Right lobe of liver (tissue), 6 donors: ENCODE data around the gene DNAL4. TPM values are rescaled to one million over a fixed set of nuclear protein-coding genes. Genes with fewer than 3 reads are reported as not detected.

Source experiments
- ATAC-seq, 4 donors: fragments of 200-7000 bp; cut with Tn5 transposase; one replicate each; pipeline ENCODE4 v1.9.1; 2020; ENCODE audit warnings: mild to moderate bottlenecking in 4 of 4, moderate library complexity in 4 of 4
- DNase-seq, 3 donors: peaks; one replicate each; pipeline ENCODE4 v3.0.0-alpha.2; 2020
- H3K27ac ChIP-seq, 3 donors: fragments of 200-600 bp; one replicate each; pipeline ENCODE4 v1.8.0; 2022
- H3K27me3 ChIP-seq, 2 donors: fragments of 200-600 bp; one replicate each; pipeline ENCODE4 v1.8.0; 2022
- H3K36me3 ChIP-seq, 4 donors: fragments of 200-600 bp; sonication (generic) in 1 of 4; one replicate each; pipeline versions ENCODE4 v1.5.1 to v1.8.0; 2017 to 2022; ENCODE audit warnings: control low read depth in 1 of 4
- H3K4me1 ChIP-seq, 4 donors: fragments of 200-600 bp; sonication (generic) in 1 of 4; one replicate each; pipeline versions ENCODE4 v1.5.1 to v1.8.0; 2017 to 2022; ENCODE audit warnings: control low read depth in 1 of 4
- H3K4me3 ChIP-seq, 3 donors: fragments of 200-600 bp; one replicate each; pipeline ENCODE4 v1.8.0; 2022
- H3K9me3 ChIP-seq, 4 donors: fragments of 200-600 bp; sonication (generic) in 1 of 4; one replicate each; pipeline versions ENCODE4 v1.5.1 to v1.8.0; 2017 to 2022; ENCODE audit warnings: control low read depth in 1 of 4
- POLR2A ChIP-seq: fragments of 450-650 bp; IDR thresholded peaks from one replicate; pipeline ENCODE4 v1.6.1; 2017; ENCODE audit warnings: antibody characterized with exemption, mild to moderate bottlenecking
- WGBS: methylation state at CpG from one replicate; pipeline ENCODE4 v1.1.6; 2018; ENCODE audit warnings: low coverage, low lambda C conversion rate; ENCODE audit not compliant: insufficient coverage; ENCODE audit errors: missing lambda C conversion rate; 5-methylcytosine and 5-hydroxymethylcytosine counted together
- intact Hi-C, 2 donors: fragments of 100-400 bp; cut with DNase I; formaldehyde crosslinking; loops; one replicate each; pipeline versions ENCODE4 v1.11.2 to v1.14.1; 2022
- total RNA-seq, 6 experiments: library from RNA; depleted of rRNA in 2 of 6; stranded (reverse); fragments of >200 nt in 2 of 6; fragmentation: NEBNext Ultra II Directional in 3 of 6; extraction: Animal tissue kit (Norgen Biotek cat#: 25700) in 3 of 6; gene quantifications; one replicate each; pipeline versions ENCODE4 v1.1.0 to v1.2.4, GENCODE V29; 2016 to 2023
- TF ChIP-seq, protein P1 (sequence below), 4 donors: fragments of 200-600 bp in 3 of 4; fragments of 450-650 bp in 1 of 4; IDR thresholded peaks; one replicate each; pipeline versions ENCODE4 v1.5.1 to v1.8.0; 2016 to 2022; ENCODE audit warnings: antibody characterized with exemption in 4 of 4, mild to moderate bottlenecking in 2 of 4
- donor health status: DM: no; HTN: yes; CAD: no.
- donor health status: DM: no; HTN: no; CAD: no.
- donor health status: DM: no; HTN: no; CAD: no.
- donor health status: DM: no; HTN: yes; CAD: no.
- donor health status: DM: no; HTN: yes; CAD: no.

The DNAL4 gene
- total RNA-seq, 6 experiments from 2014 or later = 2.0 to 6.2 (median 5.1) TPM

DNA sequence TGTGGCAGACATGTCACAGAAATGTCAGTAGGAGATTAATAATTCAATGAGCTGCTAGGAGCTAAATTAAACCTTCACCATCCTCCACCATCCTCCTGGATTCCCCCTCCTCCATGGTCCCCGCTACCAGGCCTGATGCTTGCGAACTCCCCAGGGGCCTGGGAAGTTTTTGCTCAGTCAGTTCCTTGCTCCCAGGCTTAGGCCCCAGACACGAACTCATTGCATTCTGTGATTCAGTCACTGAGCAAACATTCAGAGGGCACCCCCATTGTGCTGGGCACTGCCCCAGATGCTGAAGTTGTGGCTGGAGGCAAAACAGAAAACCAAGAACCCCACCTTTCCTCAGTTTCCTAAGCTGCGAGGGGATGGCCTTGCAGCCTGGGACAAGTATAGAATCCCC lies 35.5 kb upstream of the DNAL4 start:
- 50% methylated on average over 1 of the region's 4 CpGs for WGBS
- no peaks in the 10 kb centered on the region for H3K4me1 ChIP-seq

DNA sequence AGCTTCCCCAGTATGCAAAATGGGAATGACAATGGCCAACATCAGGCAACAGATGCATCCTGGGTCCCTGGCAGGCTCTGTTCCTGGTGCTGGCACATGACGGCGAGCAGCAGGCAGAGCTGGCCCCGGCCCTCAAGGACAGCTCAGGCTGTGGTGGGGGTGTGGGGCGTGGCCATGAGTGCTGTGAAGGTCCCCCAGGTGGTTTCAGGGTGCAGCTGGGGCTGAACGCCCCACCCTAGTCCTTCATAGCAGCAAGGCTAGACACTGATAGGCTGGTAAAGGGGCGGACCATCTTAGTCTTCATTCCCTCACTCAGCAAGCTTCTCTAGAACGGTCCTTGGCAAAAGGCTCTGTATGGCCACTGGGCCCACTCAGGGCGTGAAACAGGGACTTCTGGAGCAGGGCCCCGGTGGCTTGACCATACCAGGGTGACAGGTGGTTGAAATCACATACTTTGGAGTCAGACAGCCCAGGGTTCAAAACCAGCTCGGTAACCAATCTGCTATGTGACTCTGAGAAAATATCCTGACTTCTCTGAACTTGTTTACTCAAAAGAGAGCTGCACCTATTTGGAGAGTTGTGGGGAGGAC lies 34.8 kb upstream of the DNAL4 start:
- Histone ChIP-seq H3K4me3 (no peak overlapping the region), H3K27me3 (no peaks in the 10 kb centered on the region), H3K4me1 (no peaks in the 10 kb centered on the region), H3K9me3 (no peaks in the 10 kb centered on the region), H3K27ac (no peak overlapping the region), H3K36me3 (no peaks in the 10 kb centered on the region)
- ATAC-seq (no peak), DNase-seq (peak in 1 of 3 donors; percentile 23)
- 67% methylated on average over 1 of the region's 10 CpGs for WGBS
- TF ChIP-seq, protein P1, sequence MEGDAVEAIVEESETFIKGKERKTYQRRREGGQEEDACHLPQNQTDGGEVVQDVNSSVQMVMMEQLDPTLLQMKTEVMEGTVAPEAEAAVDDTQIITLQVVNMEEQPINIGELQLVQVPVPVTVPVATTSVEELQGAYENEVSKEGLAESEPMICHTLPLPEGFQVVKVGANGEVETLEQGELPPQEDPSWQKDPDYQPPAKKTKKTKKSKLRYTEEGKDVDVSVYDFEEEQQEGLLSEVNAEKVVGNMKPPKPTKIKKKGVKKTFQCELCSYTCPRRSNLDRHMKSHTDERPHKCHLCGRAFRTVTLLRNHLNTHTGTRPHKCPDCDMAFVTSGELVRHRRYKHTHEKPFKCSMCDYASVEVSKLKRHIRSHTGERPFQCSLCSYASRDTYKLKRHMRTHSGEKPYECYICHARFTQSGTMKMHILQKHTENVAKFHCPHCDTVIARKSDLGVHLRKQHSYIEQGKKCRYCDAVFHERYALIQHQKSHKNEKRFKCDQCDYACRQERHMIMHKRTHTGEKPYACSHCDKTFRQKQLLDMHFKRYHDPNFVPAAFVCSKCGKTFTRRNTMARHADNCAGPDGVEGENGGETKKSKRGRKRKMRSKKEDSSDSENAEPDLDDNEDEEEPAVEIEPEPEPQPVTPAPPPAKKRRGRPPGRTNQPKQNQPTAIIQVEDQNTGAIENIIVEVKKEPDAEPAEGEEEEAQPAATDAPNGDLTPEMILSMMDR (IDR thresholded peaks at IDR 0.05) = no peak
- TF ChIP-seq POLR2A = no peak
- intact Hi-C loops = no loop called here

More for the DNA sequence above, 35.5 kb upstream of the DNAL4 start:
- H3K27ac ChIP-seq = no peak overlapping the region
- no peak for DNase-seq
- no peak overlapping the region for H3K4me3 ChIP-seq
- no peak for ATAC-seq
- TF ChIP-seq, protein P1 (IDR thresholded peaks at IDR 0.05) = no peak
- TF ChIP-seq POLR2A = no peak
- no peaks in the 10 kb centered on the region for H3K27me3 ChIP-seq
- intact Hi-C loops = no loop called here
- no peaks in the 10 kb centered on the region for H3K9me3 ChIP-seq
- no peaks in the 10 kb centered on the region for H3K36me3 ChIP-seq

DNA sequence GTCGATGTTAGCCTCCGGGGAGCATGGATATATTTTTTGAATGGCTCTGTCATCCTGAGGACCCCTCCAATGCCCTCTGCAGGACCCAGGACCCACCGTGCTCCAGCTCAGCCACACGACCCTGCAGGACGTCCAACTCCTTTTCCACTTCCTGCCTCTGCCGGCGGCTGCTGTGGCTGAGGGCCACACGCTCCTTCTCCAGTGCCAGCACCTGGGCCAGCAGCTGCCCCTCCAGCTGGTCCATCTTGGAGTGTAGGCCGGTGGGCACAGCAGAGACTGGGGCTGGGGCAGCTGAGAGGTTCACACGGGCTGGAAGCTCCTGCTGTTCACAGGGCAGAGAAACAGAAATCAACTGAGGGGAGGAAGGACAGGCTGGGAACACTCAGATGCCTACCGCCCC lies 34.2 kb upstream of the DNAL4 start:
- WGBS = 60% methylated on average over 8 of the region's 11 CpGs
- H3K4me1 ChIP-seq = no peaks in the 10 kb centered on the region
- H3K27ac ChIP-seq = no peak overlapping the region
- no peaks in the 10 kb centered on the region for H3K9me3 ChIP-seq
- no peak for ATAC-seq
- intact Hi-C loops = no loop called here
- H3K27me3 ChIP-seq = no peaks in the 10 kb centered on the region
- peak in 1 of 3 donors; percentile 45 for DNase-seq
- no peak overlapping the region for H3K4me3 ChIP-seq
- H3K36me3 ChIP-seq = no peaks in the 10 kb centered on the region
- TF ChIP-seq POLR2A = no peak
- TF ChIP-seq, protein P1 (IDR thresholded peaks at IDR 0.05) = no peak

- Histone ChIP-seq H3K27me3 (no peaks in the 10 kb centered on the region), H3K27ac (no peak overlapping the region), H3K36me3 (no peaks in the 10 kb centered on the region), H3K4me3 (no peak overlapping the region), H3K9me3 (no peaks in the 10 kb centered on the region), H3K4me1 (no peaks in the 10 kb centered on the region)
- peak in 1 of 3 donors; percentile 19 for DNase-seq
- intact Hi-C loops = no loop called here
- TF ChIP-seq, protein P1 (IDR thresholded peaks at IDR 0.05) = no peak
- TF ChIP-seq POLR2A = no peak
- ATAC-seq = no peak
Observed at GRCh38 chr22:38827510-38827909, 33.6 kb upstream of the DNAL4 start.

DNA sequence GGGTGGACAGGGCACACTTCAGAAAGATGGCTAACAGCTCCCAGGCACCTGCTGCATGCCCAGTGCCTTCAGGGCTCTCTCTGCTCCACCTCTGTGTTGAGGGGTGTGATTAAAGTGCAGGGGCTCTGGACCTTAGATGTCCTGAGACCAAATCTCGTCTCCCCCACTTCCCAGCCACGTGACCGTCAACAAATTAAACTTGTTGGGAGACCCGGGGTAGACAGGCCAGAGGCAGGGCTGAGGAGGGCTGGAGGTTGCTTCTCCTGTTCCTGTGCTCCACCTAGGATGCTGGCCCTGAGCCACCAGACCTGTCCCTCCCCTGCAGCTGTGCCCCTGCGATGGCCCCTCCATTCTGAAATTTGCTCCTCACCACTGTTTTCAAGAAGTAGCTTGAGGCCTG lies 32.9 kb upstream of the DNAL4 start:
- no peak for TF ChIP-seq POLR2A
- TF ChIP-seq, protein P1 (IDR thresholded peaks at IDR 0.05) = no peak
- Histone ChIP-seq H3K27me3 (no peaks in the 10 kb centered on the region), H3K27ac (no peak overlapping the region), H3K9me3 (no peaks in the 10 kb centered on the region), H3K4me3 (no peak overlapping the region), H3K36me3 (no peaks in the 10 kb centered on the region), H3K4me1 (no peaks in the 10 kb centered on the region)
- intact Hi-C loops = no loop called here
- no peak for ATAC-seq
- no peak for DNase-seq
- WGBS = 58% methylated on average over 2 of the region's 5 CpGs
